ENCODE data around the gene EXT2. TPM values are rescaled to one million over a fixed set of nuclear protein-coding genes. Genes with fewer than 3 reads are reported as not detected.

EXT2 gene
- total RNA-seq, 1 experiment from 2014 or later, result 39.1 TPM

- ChIA-PET POLR2A (no interaction called here), CTCF (interaction anchor here (0.6 kb wide), 1 partner anchor 1010 kb away, joined by 3 read pairs; no protein-coding TSS in a partner anchor)
- H3K27ac Mint-ChIP-seq, result no peak overlapping the region
- peaks cover 34% of the 10 kb centered on the region for H3K9me3 Mint-ChIP-seq
- H3K36me3 Mint-ChIP-seq, result peaks cover 32% of the 10 kb centered on the region
- DNase-seq (ENCODE audit: low spot score) (no peak), ATAC-seq (no peak)
- TF ChIP-seq HMGXB4 (CRISPR knock-in tag; IDR thresholded peaks at IDR 0.05) (no peak), CDX4 (CRISPR knock-in tag; IDR thresholded peaks at IDR 0.05; ENCODE audit: borderline replicate concordance) (no peak), CTCF (IDR thresholded peaks at IDR 0.05) (no peak), FOXK1 (CRISPR knock-in tag; IDR thresholded peaks at IDR 0.05) (no peak), TCF7 (CRISPR knock-in tag; IDR thresholded peaks at IDR 0.05; ENCODE audit: low read depth) (no peak), ZNF121 (CRISPR knock-in tag; IDR thresholded peaks at IDR 0.05) (no peak), AFF4 (CRISPR knock-in tag; IDR thresholded peaks at IDR 0.05; ENCODE audit: borderline replicate concordance) (no peak), NR3C1 (CRISPR knock-in tag; conservative IDR thresholded peaks at IDR 0.05; ENCODE audit: low read depth) (no peak), ZNF512 (CRISPR knock-in tag; IDR thresholded peaks at IDR 0.05; ENCODE audit: borderline replicate concordance) (no peak), TEAD1 (CRISPR knock-in tag; IDR thresholded peaks at IDR 0.05) (no peak), AR (CRISPR knock-in tag; IDR thresholded peaks at IDR 0.05) (no peak), ZMAT4 (CRISPR knock-in tag; IDR thresholded peaks at IDR 0.05) (no peak)
- no peak overlapping the region for H3K4me3 Mint-ChIP-seq
- H3K27me3 Mint-ChIP-seq (ENCODE audit: low read depth), result no peaks in the 10 kb centered on the region; the same call in 1 of the 2 replicates
- H3K4me1 Mint-ChIP-seq, result peaks cover 3% of the 10 kb centered on the region; the same call in 1 of the 2 replicates
Observed at GRCh38 chr11:44250421-44250820, 154.9 kb downstream of the EXT2 start.

All from WTC11 (cell line).